Astrocyte of the spinal cord (primary cell): ENCODE results near the gene ADAT3.
A peak's percentile ranks its signal among the peaks of the same experiment; 100 is the strongest.

Experiments
- DNase-seq: peaks from one replicate; pipeline ENCODE4 v3.0.0; 2011; ENCODE audit warnings: low read depth, low spot score
- H3K4me3 ChIP-seq: 2 replicates; pipeline ENCODE4 v1.5.1; 2011; ENCODE audit warnings: low read depth, mild to moderate bottlenecking, low read length, moderate library complexity
- CTCF ChIP-seq: IDR thresholded peaks from 2 replicates; pipeline ENCODE4 v1.5.1; 2012; ENCODE audit warnings: low read depth, mild to moderate bottlenecking, low read length, inconsistent platforms
- in situ Hi-C: cut with HindIII; loops from 2 replicates; pipeline ENCODE4 v1.10.0; 2017; ENCODE audit warnings: low sequenced_read_pairs

Gene ADAT3

GRCh38 chr19:1863328-1863637 is 41.9 kb upstream of the ADAT3 start, which contains the start of gene KLF16:
TSS of gene KLF16 (minus strand) at chr19:1863579. CDS start at chr19:1863497, 82 bp downstream.
- no peak for TF ChIP-seq CTCF
- in situ Hi-C loops: no loop called here
- DNase-seq: no peak
- H3K4me3 ChIP-seq: peak within 1 kb of the TSS; percentile 86

GRCh38 chr19:1863638-1864479 is 41.3 kb upstream of the ADAT3 start:
- peak overlapping the region; percentile 71 for H3K4me3 ChIP-seq
- in situ Hi-C loops: no loop called here
- peak; percentile 95 for DNase-seq
- TF ChIP-seq CTCF: no peak

- in situ Hi-C loops: no loop called here
- peak; percentile 76 for TF ChIP-seq CTCF
- peak; percentile 40 for DNase-seq
- peak overlapping the region; percentile 71 for H3K4me3 ChIP-seq
These were observed 40.6 kb upstream of the ADAT3 start for GRCh38 chr19:1864480-1865171.

GRCh38 chr19:1865172-1866010 is 39.8 kb upstream of the ADAT3 start:
- in situ Hi-C loops: no loop called here
- no peak for TF ChIP-seq CTCF
- DNase-seq: no peak
- peak overlapping the region; percentile 71 for H3K4me3 ChIP-seq

- no peak for TF ChIP-seq CTCF
- DNase-seq: no peak
- in situ Hi-C loops: no loop called here
- H3K4me3 ChIP-seq: no peak overlapping the region
These were observed 38.4 kb upstream of the ADAT3 start for GRCh38 chr19:1866693-1867348.

GRCh38 chr19:1867349-1867724 is 37.9 kb upstream of the ADAT3 start:
- TF ChIP-seq CTCF: no peak
- no peak for DNase-seq
- in situ Hi-C loops: no loop called here
- no peak overlapping the region for H3K4me3 ChIP-seq
